ENCODE data around the gene LRRC61. TPM values are rescaled to one million over a fixed set of nuclear protein-coding genes. Genes with fewer than 3 reads are reported as not detected.

Gene LRRC61
- total RNA-seq, 1 donor from 2014 or later, result 9.1 TPM

DNA sequence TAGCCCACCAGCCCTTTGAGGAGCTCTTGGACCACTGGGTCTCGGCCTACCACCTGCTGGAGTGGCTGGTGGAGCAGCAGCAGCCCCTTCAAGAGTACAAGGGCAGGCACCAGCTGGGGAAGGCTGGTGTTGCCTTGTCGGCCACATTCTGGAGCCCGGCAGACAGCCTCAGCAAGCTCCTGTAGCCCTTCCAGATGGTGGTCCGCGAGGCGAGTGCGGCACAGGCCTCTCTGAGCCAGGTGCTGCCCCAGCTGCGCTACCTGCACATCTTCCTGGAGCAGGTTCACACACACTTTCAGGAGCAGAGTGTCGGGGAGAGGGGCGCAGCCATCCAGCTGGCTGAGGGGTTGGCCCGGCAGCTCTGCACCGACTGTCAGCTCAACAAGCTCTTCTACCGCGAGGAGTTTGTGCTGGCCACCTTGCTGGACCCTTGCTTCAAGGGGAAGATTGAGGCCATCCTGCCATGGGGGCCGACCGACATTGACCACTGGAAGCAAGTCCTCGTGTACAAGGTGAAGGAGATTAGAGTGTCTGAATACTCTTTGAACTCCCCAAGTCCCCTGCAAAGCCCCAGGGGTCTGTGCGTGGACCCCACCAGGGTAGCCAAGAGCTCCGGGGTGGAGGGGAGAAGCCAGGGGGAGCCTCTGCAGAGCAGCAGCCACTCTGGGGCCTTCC lies 7.2 kb downstream of the LRRC61 start:
- DNase-seq (ENCODE audit: low spot score), result no peak

DNA sequence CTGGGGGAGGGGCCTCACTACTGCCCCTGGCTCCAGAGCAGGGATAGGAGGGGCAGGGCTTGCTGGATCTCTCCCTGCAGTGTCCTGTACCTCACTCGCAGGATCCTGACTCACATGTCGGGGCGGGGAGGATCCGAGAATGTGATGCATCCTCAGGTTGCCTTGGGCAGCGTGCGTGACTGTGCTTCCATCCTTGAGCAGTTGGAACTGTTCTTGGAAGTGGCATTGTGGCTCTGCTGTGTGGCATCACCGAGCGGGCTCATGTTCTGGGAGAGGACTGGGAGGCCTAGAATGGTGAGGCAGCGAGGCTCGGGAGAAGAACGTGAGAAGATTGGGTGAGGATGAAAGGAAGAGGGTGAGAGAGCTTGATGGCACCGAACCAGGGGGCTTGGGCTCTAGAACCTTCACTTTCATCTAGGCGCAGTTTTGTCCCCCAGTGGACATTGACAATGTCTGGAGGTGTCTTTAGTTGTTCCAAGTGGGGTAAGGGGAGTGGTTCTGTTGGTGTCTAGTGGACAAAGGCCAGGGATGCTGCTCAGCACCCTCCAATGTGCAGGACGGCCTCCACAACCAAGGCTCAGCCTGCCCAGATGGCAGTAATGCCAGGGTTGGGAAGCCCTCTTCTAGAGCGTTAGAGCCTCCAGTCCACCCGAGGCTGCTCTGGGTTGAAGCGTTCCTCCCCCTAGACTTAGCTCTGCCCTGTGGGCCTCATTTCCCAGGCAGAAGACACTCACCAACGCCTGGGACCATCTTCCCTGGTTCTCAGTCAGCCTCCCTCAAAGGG lies 9.9 kb downstream of the LRRC61 start:
- no peak for DNase-seq (ENCODE audit: low spot score)

DNA sequence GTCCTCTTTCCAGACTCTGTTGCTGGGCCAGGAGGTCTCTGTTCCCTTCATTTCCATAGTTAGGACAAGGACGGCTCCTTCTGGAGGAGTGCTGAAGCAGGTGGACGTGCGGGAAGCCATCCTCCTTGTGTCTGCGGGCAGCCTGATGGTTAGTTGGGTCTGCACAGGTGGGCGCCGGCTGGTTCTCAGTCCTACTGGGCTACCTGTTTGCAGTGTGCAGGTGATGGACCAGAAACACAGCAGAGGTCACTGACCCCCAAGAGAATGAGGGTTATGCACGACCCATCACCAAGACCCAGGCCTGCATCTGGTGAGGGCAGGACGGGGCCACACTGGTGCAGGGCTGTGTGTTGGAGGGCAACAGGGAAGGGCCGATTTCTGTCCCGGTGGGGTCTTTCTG lies 10.5 kb downstream of the LRRC61 start:
- no peak for DNase-seq (ENCODE audit: low spot score)

DNA sequence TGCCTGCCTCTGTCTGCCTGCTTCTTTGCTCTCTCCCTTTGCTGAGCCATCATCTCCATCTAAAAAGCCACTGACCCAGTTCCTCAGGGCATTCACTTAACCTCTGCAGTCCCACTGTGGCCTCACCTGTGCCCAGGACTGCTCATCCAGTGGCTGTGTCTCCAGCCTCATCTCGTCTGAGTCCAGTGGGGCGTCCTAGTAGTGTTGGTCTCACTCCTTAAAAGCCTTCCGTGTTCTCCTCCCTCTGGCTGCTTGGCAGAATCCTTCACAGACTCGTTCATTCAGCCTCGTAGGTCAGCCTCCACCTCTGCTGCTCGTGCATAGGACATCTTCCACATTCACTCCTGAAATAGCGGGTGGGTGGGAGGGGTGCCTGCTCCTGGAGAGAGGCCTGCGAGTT lies 11.0 kb downstream of the LRRC61 start:
- no peak for DNase-seq (ENCODE audit: low spot score)

DNA sequence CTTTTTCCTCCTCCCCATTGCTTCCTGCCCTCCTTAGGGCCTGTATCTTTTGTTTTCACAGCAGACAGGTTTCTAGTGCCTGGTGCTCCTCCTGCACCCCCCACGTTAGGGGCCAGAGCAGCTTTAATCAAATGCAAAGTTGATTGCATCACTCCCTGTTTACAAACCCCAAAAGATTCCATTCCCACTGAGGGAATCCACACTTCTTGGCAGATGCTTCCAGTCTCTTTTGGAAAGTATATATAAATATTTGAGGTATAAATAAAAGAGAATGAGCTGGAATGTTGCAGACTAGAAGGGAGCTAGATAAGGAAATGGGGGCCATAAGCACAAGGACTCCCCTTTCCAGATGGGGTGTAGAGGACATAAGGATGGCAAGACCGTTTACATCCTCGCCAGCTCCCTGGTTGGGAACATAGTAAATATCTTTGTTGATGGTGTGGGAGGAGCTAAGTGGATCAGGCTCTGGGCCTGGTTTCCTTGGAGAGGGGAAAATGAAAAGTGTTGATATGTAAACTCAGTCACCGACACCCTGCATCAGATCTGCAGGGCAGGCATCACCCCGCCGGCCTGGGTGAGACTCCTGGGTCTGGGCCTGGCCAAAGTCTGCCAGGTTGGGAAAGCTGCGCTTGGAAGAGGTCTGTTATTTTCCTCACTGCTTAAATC lies 12.1 kb downstream of the LRRC61 start:
- peak; percentile 42 for DNase-seq (ENCODE audit: low spot score)

DNA sequence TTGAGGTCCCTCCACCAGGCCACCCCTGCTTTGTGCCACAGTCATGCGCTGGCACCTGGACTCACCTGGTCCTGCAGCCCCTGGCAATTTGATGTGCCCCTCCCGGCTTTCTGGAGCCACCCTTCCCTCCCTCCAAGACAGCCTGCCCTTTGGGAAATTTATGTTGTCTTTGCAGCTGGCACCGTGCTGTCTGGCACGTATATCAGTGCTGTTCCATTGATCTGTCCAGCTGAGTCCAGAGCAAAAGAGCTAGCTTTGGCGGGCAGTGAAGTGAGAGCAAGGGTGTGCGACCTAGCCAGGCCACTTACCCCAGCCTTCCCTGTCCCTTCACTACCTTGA lies 12.6 kb downstream of the LRRC61 start:
- DNase-seq (ENCODE audit: low spot score), result no peak

DNA sequence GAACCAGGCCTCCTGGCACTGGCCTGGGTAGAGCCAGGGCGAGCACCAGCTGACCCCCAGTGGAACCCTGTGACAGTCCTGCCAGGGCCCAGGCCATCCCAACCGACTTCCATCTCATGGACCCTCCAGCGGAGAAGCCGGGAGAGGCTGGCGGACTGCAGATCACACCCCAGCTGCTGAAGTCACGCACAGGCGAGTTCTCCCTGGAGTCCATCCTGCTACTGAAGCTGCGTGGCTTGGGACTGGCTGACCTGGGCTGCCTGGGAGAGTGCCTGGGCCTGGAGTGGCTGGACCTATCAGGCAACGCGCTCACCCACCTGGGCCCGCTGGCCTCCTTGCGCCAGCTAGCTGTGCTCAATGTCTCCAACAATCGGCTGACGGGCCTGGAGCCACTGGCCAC lies 13.6 kb downstream of the LRRC61 start:
- no peak for DNase-seq (ENCODE audit: low spot score)

DNA sequence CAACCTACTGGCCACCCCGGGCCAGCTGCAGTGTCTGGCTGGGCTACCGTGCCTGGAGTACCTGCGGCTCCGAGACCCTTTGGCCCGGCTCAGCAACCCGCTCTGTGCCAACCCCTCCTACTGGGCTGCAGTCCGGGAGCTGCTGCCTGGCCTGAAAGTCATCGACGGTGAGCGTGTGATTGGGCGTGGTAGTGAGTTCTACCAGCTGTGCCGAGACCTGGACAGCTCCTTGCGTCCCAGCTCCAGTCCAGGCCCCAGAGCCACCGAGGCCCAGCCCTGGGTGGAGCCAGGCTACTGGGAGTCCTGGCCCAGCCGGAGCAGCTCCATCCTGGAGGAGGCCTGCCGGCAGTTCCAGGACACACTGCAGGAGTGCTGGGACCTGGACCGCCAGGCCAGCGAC lies 14.0 kb downstream of the LRRC61 start:
- DNase-seq (ENCODE audit: low spot score), result no peak

DNA sequence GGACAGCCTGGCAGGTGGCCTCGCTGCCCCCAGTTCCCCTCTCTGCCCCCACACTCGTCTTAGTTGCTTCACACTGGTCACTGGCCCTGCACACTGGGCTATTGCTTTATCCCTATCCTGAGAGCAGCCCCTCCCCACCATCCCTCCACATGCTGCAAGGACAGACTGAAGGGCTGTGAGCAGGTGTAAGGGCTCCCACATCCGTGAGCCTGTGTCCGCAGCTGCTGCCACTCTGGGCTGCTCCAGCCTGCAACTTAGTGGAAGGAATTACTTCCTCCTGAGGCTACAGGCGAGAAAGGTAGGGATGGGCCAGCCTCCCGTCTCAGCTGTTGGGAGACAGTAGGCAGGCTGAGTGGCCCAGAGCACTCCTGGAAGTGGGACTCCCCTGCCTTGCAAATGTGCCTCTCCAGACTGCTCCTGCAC lies 14.5 kb downstream of the LRRC61 start:
- no peak for DNase-seq (ENCODE audit: low spot score)

DNA sequence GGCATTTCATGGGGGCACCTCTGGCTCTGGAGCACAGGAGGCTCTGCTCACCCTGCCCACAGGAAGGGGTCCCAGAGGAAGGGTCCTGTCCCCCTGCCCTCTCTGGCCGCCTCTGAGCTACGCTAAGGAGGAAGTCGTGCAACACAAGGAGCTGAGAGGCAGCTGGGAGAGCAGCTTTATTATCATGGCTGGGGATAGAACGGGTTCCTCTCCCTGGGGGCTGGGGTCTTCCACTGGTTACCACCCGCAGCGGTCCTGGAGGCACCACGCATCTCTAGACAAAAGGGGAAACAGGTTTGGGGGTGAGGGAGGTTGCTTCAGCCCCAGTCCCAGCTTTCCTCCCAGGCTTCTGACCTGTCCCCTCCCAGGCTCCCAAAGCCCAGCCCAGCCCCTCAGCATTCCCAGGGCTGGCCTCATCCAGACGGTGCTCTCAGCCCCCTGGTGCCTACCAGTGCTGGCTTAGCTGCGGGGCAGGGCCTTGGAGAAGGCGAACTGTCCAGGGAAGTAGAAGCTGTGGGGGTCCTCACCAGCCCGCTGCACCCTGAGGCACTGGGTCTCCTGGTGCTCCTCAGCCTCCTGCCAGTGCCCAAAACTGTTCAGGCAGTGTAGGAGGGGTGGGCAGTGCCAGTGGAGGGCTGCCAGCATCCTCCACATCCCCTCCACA lies 15.1 kb downstream of the LRRC61 start:
- no peak for DNase-seq (ENCODE audit: low spot score)

DNA sequence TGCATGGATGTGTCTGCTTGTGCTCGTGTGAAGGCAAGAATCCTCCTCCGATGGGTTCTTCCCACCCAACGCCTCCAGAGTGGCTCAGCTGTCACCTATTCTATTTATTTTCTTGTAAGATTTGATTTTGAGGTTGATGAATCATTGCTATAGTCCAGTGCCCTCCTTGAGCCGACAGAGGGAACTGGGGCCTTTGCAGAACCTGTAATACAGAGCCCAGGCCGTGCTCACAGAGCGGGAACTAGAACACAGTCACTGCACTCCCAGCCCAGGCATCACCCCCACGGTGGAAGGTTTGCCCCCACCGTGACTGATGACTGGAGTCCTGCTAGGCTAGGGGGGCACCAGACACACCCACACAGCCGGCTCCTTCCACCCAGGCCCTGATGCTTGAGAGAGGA lies 16.3 kb downstream of the LRRC61 start:
- DNase-seq (ENCODE audit: low spot score), result no peak

DNA sequence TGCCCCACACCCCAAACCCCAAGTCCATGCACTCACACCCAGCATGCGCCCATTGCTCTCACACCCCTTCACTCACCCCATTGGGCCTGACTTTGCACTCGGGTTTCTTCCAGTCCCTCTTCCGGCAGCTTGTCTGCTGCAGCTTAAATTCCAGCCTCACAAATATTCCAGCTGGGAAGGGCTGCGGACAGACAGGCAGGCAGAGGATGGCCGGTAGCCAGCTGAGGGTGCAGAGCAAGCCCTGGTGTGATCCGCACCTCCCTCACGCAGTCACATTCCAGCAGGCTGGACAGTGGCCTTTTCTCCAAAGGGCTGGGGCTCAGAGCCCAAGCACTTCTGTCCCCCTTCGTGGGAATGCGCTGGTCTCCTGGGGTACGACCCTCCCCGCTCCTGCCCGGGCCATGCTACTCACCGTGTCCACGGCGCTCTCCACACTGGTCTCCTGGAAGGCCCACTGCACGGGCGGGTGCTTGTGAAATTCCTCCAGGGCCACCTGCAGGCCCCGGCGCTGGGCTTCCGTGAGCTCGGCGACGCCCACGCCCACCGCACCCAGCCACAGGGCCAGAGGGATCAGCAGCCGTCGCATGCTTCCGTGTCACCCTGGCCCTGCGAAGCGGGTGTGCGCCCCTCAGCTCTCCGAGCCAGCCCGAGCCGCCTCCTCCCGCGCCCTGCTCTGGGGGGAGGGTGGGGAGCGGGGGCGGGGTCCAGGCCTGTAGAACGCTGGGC lies 17.0 kb downstream of the LRRC61 start:
- DNase-seq (ENCODE audit: low spot score), result peak; percentile 66

DNA sequence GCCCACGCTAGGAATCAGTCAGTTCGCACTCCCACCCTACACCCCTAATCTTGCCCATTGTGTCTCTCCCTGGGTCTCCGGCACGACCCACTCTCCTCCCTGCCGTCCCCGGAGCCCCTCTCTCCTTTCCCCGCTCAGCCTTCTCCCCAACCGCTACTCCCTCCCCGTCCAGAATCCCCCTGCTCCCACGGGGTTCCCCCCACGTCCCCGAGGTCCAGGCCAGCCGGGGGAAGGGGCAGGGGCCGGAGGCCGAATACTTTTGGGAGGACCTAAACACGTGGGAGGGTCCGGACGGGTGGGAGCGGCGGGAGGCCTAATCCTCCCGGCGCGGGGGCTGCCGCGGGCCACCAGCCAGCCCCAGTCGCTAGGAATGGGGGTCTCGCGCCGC lies 17.7 kb downstream of the LRRC61 start:
- no peak for DNase-seq (ENCODE audit: low spot score)

DNA sequence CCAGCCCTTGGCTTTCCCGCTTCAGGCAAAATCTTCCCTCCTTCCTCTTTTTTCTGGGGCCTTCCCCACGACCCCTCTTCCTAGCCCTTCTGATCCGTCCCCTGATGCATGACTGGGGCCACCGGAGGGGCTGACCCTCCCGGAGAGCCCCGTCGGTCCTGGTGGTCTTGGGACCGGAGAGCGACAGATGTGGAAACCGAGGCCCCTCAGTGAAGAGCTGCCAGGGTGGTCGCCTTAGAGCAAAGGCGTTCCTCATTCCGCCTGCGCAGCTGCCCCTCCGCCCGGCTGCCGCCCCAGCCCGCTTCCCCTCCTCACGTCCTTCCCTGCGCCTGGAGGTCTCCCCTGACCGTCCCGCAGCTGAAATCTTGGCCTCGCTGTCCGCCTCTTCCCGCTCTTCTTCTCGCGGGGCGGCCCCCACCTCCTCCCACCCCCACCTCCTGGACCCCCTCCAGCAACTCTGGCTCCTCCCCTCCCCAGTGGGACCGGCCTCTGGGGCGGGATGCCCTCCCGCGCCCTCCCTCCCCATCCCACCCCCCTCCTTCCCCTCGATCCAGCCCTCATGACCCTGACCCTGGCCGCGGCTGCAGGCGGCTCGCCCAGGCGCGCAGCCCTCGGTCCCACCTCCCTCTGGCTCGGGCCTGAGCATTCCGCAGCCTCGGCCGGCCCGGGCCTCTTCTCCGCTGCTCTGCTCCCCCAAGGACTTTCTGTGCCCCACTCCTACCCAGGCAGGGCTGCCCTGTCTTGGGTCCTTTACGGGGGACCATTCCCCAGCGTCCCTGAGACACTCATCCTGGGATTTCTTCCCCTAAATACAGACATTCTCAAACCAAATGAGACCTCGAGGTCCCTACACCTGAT lies 18.3 kb downstream of the LRRC61 start, which contains the start of gene RARRES2:
TSS of gene RARRES2 (minus strand) at position 367 of the 858 bp plus-strand sequence. CDS start 1,020 bp downstream, outside the sequence.
- DNase-seq (ENCODE audit: low spot score), result peak; percentile 17

DNA sequence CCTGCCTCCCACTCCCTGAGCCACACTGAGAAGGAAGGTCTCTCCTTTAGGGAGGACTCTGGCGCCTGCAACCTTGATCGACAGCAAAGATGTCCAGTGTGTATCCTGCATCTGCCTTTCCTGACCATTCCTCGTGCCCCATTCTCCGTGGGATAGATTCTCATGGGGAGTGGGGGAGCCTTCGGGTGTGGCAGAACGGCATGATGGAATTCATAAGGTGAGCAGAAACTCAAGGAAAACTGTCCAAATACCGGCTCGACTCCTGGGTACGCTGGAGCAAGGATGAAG lies 18.9 kb downstream of the LRRC61 start:
- DNase-seq (ENCODE audit: low spot score), result no peak

DNA sequence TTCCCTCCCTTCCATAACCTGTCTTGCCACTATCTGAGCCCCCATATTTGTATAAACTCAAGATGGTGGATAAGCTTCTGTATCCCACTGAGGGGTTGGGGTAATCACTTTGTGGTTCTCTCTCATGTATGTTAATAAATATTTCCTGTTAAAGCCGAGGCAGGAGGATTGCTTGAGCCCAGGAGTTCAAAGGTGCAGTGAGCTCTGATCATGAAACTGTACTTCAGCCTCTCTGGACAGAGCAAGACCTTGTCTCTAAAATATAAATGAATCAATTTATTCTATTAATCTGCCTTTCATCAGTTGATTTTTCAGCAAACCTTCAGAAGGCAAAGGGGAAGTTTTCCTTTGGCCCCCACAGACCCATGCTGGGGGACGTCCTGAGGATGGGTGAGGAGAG lies 20.1 kb downstream of the LRRC61 start:
- no peak for DNase-seq (ENCODE audit: low spot score)

DNA sequence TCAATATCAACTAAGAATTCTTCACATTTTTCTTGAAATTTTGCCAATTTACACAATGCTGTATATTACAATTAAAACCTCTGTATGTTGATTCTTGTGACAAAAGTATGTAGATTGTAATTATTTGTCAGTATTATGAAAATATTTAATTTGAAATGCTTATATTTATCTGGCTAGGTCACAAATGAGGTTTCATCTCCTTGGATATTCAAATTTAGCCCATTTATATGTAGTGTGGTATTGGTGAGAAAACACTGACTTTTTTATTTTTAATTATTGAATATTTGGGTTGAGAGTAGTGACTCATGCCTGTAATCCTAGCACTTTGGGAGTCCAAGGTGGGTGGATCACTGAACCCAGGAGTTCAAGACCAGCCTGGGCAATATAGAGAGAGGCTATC lies 21.1 kb downstream of the LRRC61 start:
- DNase-seq (ENCODE audit: low spot score), result no peak

DNA sequence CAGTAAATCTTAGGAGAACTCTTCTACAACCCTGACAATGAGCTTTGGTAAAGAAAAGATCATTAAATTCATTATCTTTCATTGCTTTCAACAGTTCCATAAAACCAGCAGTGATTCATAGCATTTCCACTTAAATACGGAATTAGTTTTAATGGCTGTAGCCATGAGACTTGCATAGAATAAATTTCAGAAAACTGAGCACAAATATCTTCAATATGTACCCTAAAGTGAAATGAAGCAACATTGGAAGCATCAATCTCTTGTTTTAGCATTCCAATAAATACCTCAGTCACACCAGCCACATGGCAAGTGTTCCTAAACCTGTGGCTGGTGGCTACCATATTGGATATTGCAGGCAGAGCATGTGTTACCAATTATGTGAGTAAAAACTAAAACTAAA lies 21.9 kb downstream of the LRRC61 start:
- DNase-seq (ENCODE audit: low spot score), result no peak

DNA sequence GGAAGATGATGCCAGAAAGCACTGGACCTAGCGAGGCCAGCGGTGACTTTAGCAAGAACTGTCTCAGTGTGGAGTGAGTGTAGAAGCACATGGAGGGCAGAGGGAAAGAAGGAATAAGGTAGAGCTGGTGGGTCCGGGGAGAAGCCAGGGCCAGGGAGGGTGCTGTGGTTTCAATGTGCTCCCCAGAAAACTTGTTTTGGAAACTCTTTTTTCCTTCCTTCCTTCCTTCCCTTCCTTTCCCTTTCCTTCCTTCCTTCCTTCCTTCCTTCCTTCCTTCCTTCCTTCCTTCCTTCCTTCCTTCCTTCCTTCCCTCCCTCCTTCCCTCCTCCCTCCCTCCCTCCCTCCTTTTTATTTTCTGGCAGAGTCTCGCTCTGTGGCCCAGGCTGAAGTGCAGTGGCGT lies 23.8 kb downstream of the LRRC61 start:
- no peak for DNase-seq (ENCODE audit: low spot score)

DNA sequence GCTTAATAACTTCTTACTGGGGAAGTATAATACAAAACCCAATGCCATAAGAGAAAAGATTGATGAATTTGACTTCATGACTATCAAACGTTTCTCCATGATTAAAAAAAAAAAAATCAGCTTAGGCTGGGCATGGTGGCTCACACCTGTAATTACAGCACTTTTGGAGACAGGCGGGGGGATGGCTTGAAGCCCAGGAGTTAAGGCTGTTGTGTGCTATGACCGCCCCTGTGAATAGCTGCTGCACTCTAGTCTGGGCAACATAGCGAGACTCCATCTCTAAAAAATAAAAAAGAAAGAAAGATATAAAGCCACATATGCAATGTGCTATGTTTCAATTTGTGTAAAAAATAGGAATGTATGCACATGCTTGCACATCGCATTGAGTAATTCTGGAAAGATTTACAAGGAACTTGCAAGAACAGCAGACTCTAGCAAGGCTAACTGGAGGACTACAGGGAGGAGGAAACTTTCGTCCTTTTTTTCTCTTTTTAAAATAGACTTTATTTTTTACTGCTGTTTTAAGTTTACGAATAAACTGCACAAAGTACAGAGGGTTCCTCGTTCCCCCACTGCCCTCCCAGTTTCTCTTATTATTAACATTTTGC lies 28.5 kb downstream of the LRRC61 start:
- DNase-seq (ENCODE audit: low spot score), result no peak
